Neural cell (in vitro differentiated cells): ENCODE measurements around the gene PPFIA1. TPM values are rescaled to one million over a fixed set of nuclear protein-coding genes. Genes with fewer than 3 reads are reported as not detected.

Experiments
- H2AFZ ChIP-seq: fragments of 200-600, 300-800 bp; sonication (generic), shearing (Covaris generic); 2 replicates; pipeline ENCODE4 v1.6.0; 2014; ENCODE audit warnings: low read depth, mild to moderate bottlenecking, antibody characterized with exemption, low read length, moderate library complexity
- H3F3A ChIP-seq: fragments of 200-600 bp; shearing (Covaris generic); 2 replicates; pipeline ENCODE4 v1.6.1; 2016; ENCODE audit warnings: mild to moderate bottlenecking, moderate library complexity, mixed read lengths, antibody characterized with exemption, low read length; ENCODE audit not compliant: insufficient read depth, poor library complexity, severe bottlenecking
- H3K27ac ChIP-seq: fragments of 200-600, 300-800 bp; sonication (generic), shearing (Covaris generic); 2 replicates; pipeline ENCODE4 v1.5.1; 2014; ENCODE audit warnings: mild to moderate bottlenecking, low read length, moderate library complexity
- H3K27me3 ChIP-seq: fragments of 300-800, 200-600 bp; sonication (generic), shearing (Covaris generic); 2 replicates; pipeline ENCODE4 v1.6.0; 2014; ENCODE audit warnings: mild to moderate bottlenecking, low read depth, low read length, moderate library complexity; ENCODE audit not compliant: insufficient read depth
- H3K36me3 ChIP-seq: fragments of 300-800, 200-600 bp; sonication (generic), shearing (Covaris generic); 2 replicates; pipeline ENCODE4 v1.5.1; 2014; ENCODE audit warnings: mild to moderate bottlenecking, antibody characterized with exemption, low read length, moderate library complexity; ENCODE audit not compliant: insufficient read depth
- H3K4me2 ChIP-seq: fragments of 300-800, 200-600 bp; sonication (generic), shearing (Covaris generic); 2 replicates; pipeline ENCODE4 v1.6.0; 2014; ENCODE audit warnings: mild to moderate bottlenecking, low read length
- H3K4me3 ChIP-seq: fragments of 300-800, 200-600 bp; sonication (generic), shearing (Covaris generic); 2 replicates; pipeline ENCODE4 v1.5.1; 2014; ENCODE audit warnings: mild to moderate bottlenecking, low read length, moderate library complexity
- H3K79me2 ChIP-seq: fragments of 200-600 bp; shearing (Covaris generic); replicated peaks from 2 replicates; pipeline ENCODE4 v1.6.0; 2014; ENCODE audit warnings: mild to moderate bottlenecking, low read length, moderate library complexity; ENCODE audit not compliant: insufficient read depth
- H3K9ac ChIP-seq: fragments of 300-800, 200-600 bp; sonication (generic), shearing (Covaris generic); 2 replicates; pipeline ENCODE4 v1.6.1; 2016; ENCODE audit warnings: mild to moderate bottlenecking, low read length, mixed read lengths
- H3K9me2 ChIP-seq: fragments of 200-600 bp; shearing (Covaris generic); 2 replicates; pipeline ENCODE4 v1.6.1; 2016; ENCODE audit warnings: mild to moderate bottlenecking, low read length, mixed read lengths; ENCODE audit not compliant: insufficient read depth
- H3K9me3 ChIP-seq: fragments of 200-600, 300-800 bp; sonication (generic), shearing (Covaris generic); 2 replicates; pipeline ENCODE4 v1.6.1; 2016; ENCODE audit warnings: mild to moderate bottlenecking, mixed run types, low read length, moderate library complexity, mixed read lengths
- H4K20me1 ChIP-seq: fragments of 200-600 bp; shearing (Covaris generic); 2 replicates; pipeline ENCODE4 v1.6.1; 2016; ENCODE audit warnings: mild to moderate bottlenecking, mixed run types; ENCODE audit not compliant: insufficient read depth
- CTCF ChIP-seq: fragments of 450-650 bp; IDR thresholded peaks from 2 replicates; pipeline ENCODE4 v1.5.1; 2014; ENCODE audit warnings: antibody characterized with exemption, mild to moderate bottlenecking, moderate library complexity; ENCODE audit not compliant: poor library complexity, severe bottlenecking
- EP300 ChIP-seq: fragments of 450-650 bp; conservative IDR thresholded peaks from 2 replicates; pipeline ENCODE4 v1.6.1; 2014; ENCODE audit warnings: antibody characterized with exemption, mild to moderate bottlenecking, moderate library complexity; ENCODE audit not compliant: poor library complexity, severe bottlenecking
- EZH2 ChIP-seq: fragments of 200-600, 300-800 bp; shearing (Covaris generic), sonication (generic); IDR thresholded peaks from 2 replicates; pipeline ENCODE4 v1.6.1; 2014; ENCODE audit warnings: antibody characterized with exemption, low read length, borderline replicate concordance, mild to moderate bottlenecking; ENCODE audit not compliant: insufficient read depth, poor library complexity, severe bottlenecking
- MXI1 ChIP-seq: fragments of 450-650 bp; conservative IDR thresholded peaks from 2 replicates; pipeline ENCODE4 v1.6.1; 2014; ENCODE audit warnings: antibody characterized with exemption, mild to moderate bottlenecking; ENCODE audit not compliant: poor library complexity, severe bottlenecking
- POLR2AphosphoS5 ChIP-seq: IDR thresholded peaks from 2 replicates; pipeline ENCODE4 v1.6.1; 2012
- RAD21 ChIP-seq: fragments of 450-650 bp; conservative IDR thresholded peaks from 2 replicates; pipeline ENCODE4 v1.6.1; 2014; ENCODE audit warnings: antibody characterized with exemption, mild to moderate bottlenecking, moderate library complexity
- SMC3 ChIP-seq: fragments of 450-650 bp; conservative IDR thresholded peaks from 2 replicates; pipeline ENCODE4 v1.6.1; 2014; ENCODE audit warnings: antibody characterized with exemption, mild to moderate bottlenecking, moderate library complexity; ENCODE audit not compliant: poor library complexity
- TAF1 ChIP-seq: IDR thresholded peaks from 2 replicates; pipeline ENCODE4 v1.6.1; 2012; ENCODE audit warnings: low read depth
- polyA plus RNA-seq: library from polyadenylated mRNA; depleted of rRNA; stranded (reverse); fragments of >200 nt; gene quantifications from 2 replicates; pipeline ENCODE4 v1.2.3, GENCODE V29; 2014
- TF ChIP-seq, protein P1 (sequence below): IDR thresholded peaks from 2 replicates; pipeline ENCODE4 v1.6.1; 2012; ENCODE audit warnings: borderline replicate concordance

The PPFIA1 gene
- polyA plus RNA-seq, 1 donor from 2014 or later, result 48.9 TPM

- Histone ChIP-seq H3F3A (no peaks in the 10 kb centered on the region), H3K9me3 (no peaks in the 10 kb centered on the region), H3K27me3 (no peaks in the 10 kb centered on the region), H4K20me1 (no peaks in the 10 kb centered on the region), H3K4me3 (no peak overlapping the region), H3K9me2 (no peaks in the 10 kb centered on the region), H3K27ac (no peak overlapping the region), H3K4me2 (no peak overlapping the region), H3K9ac (no peak overlapping the region), H3K36me3 (peaks cover 18% of the 10 kb centered on the region), H3K79me2 (no peaks in the 10 kb centered on the region), H2AFZ (no peak overlapping the region)
- no peak for TF ChIP-seq MXI1
- TF ChIP-seq, protein P1, sequence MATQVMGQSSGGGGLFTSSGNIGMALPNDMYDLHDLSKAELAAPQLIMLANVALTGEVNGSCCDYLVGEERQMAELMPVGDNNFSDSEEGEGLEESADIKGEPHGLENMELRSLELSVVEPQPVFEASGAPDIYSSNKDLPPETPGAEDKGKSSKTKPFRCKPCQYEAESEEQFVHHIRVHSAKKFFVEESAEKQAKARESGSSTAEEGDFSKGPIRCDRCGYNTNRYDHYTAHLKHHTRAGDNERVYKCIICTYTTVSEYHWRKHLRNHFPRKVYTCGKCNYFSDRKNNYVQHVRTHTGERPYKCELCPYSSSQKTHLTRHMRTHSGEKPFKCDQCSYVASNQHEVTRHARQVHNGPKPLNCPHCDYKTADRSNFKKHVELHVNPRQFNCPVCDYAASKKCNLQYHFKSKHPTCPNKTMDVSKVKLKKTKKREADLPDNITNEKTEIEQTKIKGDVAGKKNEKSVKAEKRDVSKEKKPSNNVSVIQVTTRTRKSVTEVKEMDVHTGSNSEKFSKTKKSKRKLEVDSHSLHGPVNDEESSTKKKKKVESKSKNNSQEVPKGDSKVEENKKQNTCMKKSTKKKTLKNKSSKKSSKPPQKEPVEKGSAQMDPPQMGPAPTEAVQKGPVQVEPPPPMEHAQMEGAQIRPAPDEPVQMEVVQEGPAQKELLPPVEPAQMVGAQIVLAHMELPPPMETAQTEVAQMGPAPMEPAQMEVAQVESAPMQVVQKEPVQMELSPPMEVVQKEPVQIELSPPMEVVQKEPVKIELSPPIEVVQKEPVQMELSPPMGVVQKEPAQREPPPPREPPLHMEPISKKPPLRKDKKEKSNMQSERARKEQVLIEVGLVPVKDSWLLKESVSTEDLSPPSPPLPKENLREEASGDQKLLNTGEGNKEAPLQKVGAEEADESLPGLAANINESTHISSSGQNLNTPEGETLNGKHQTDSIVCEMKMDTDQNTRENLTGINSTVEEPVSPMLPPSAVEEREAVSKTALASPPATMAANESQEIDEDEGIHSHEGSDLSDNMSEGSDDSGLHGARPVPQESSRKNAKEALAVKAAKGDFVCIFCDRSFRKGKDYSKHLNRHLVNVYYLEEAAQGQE, result no peak
- TF ChIP-seq CTCF, result no peak
- TF ChIP-seq EZH2, result no peak
- no peak for TF ChIP-seq SMC3
- no peak for TF ChIP-seq RAD21
- no peak for TF ChIP-seq POLR2AphosphoS5
- no peak for TF ChIP-seq TAF1
- no peak for TF ChIP-seq EP300
These were observed 89.7 kb downstream of the PPFIA1 start for GRCh38 chr11:70360211-70360610.

DNA sequence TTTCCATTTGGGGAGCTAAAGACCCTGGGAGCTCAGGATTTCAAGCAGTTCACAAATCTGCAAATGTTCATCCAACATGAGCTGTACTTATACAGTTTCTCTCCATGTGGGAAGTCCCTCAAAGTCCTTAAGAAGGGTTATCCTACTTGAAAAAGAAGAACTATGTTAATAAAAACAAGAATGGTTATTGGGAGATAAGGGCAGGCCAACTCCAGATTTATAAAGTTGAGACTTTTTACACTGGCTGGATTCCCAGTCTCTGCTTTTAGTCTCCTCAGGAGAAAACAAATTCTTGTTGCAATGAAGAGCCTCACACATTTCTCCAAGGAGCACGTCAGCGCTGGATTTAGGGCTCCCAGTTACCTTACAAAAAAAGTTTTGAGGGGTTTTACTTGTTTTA, 93.7 kb downstream of the PPFIA1 start:
- no peaks in the 10 kb centered on the region for H4K20me1 ChIP-seq
- H3K27me3 ChIP-seq, result no peaks in the 10 kb centered on the region
- H3K9ac ChIP-seq, result no peak overlapping the region
- TF ChIP-seq TAF1 (no peak), POLR2AphosphoS5 (no peak), EZH2 (no peak), RAD21 (no peak), CTCF (no peak), SMC3 (no peak), EP300 (no peak), MXI1 (no peak)
- TF ChIP-seq, protein P1, result no peak
- H3K79me2 ChIP-seq, result no peaks in the 10 kb centered on the region
- H3K4me2 ChIP-seq, result no peak overlapping the region
- H3K36me3 ChIP-seq, result peaks cover 11% of the 10 kb centered on the region
- H3K27ac ChIP-seq, result no peak overlapping the region
- no peaks in the 10 kb centered on the region for H3F3A ChIP-seq
- no peak overlapping the region for H3K4me3 ChIP-seq
- no peaks in the 10 kb centered on the region for H3K9me2 ChIP-seq
- H3K9me3 ChIP-seq, result no peaks in the 10 kb centered on the region
- no peak overlapping the region for H2AFZ ChIP-seq
